Measurements from ENCODE around the gene CRIP3. TPM values are rescaled to one million over a fixed set of nuclear protein-coding genes. Genes with fewer than 3 reads are reported as not detected.

The CRIP3 gene
- polyA plus RNA-seq, 6 donors from 2014 or later = 2.7 to 7.8 (median 5.3) TPM

GRCh38 chr6:43292763-43293318 is 15.8 kb downstream of the CRIP3 start:
- peaks cover 8 to 22% (median 14%) of the 10 kb centered on the region in 3 donors for H3K27me3 Mint-ChIP-seq
- H3K4me3 Mint-ChIP-seq = peak overlapping the region in 1 of 8 donors; percentile 51
- H3K27ac Mint-ChIP-seq = no peak overlapping the region
- H3K36me3 Mint-ChIP-seq = no peaks in the 10 kb centered on the region
- H3K9me3 Mint-ChIP-seq = no peaks in the 10 kb centered on the region
- ATAC-seq (ENCODE audit: low read depth in 2 of 2) (no peak), DNase-seq (no peak)
- peaks cover 1 to 3% (median 2%) of the 10 kb centered on the region in 3 donors for H3K4me1 Mint-ChIP-seq

GRCh38 chr6:43292341-43292740 is 16.3 kb downstream of the CRIP3 start:
- Mint-ChIP-seq H3K9me3 (no peaks in the 10 kb centered on the region), H3K36me3 (no peaks in the 10 kb centered on the region), H3K4me1 (peaks cover 4 to 7% (median 6%) of the 10 kb centered on the region in 3 donors), H3K27me3 (peaks cover 13 to 27% (median 14%) of the 10 kb centered on the region in 3 donors), H3K27ac (no peak overlapping the region), H3K4me3 (no peak overlapping the region)
- DNase-seq (no peak), ATAC-seq (ENCODE audit: low read depth in 2 of 2) (no peak)

- Mint-ChIP-seq H3K4me1 (peaks cover 4 to 7% (median 6%) of the 10 kb centered on the region in 3 donors), H3K27me3 (peaks cover 10 to 29% (median 20%) of the 10 kb centered on the region in 3 donors), H3K9me3 (no peaks in the 10 kb centered on the region), H3K4me3 (no peak overlapping the region), H3K36me3 (no peaks in the 10 kb centered on the region), H3K27ac (no peak overlapping the region)
- ATAC-seq (ENCODE audit: low read depth in 2 of 2) = no peak
- DNase-seq = no peak
Observed at GRCh38 chr6:43291708-43292107, 16.9 kb downstream of the CRIP3 start.

GRCh38 chr6:43290905-43291355 is 17.7 kb downstream of the CRIP3 start:
- H3K27ac Mint-ChIP-seq = no peak overlapping the region
- no peaks in the 10 kb centered on the region for H3K36me3 Mint-ChIP-seq
- H3K27me3 Mint-ChIP-seq = peaks cover 8 to 32% (median 27%) of the 10 kb centered on the region in 3 donors
- H3K4me3 Mint-ChIP-seq = no peak overlapping the region
- H3K4me1 Mint-ChIP-seq = peaks cover 4 to 7% (median 6%) of the 10 kb centered on the region in 3 donors
- H3K9me3 Mint-ChIP-seq = no peaks in the 10 kb centered on the region
- ATAC-seq (ENCODE audit: low read depth in 2 of 2) (no peak), DNase-seq (no peak)

- ATAC-seq (ENCODE audit: low read depth in 2 of 2) (no peak), DNase-seq (no peak)
- no peaks in the 10 kb centered on the region for H3K9me3 Mint-ChIP-seq
- H3K27me3 Mint-ChIP-seq = peaks cover 11 to 38% (median 32%) of the 10 kb centered on the region in 3 donors
- H3K4me1 Mint-ChIP-seq = peaks cover 6 to 11% (median 11%) of the 10 kb centered on the region in 3 donors
- no peak overlapping the region for H3K4me3 Mint-ChIP-seq
- H3K27ac Mint-ChIP-seq = peak overlapping the region in 2 of 6 donors; percentile 19 to 37
- H3K36me3 Mint-ChIP-seq = no peaks in the 10 kb centered on the region
Observed at GRCh38 chr6:43290339-43290904, 18.2 kb downstream of the CRIP3 start.

- ATAC-seq (ENCODE audit: low read depth in 2 of 2) (no peak), DNase-seq (no peak)
- H3K4me3 Mint-ChIP-seq = peak overlapping the region in 1 of 8 donors; percentile 33
- peak overlapping the region in 2 of 6 donors; percentile 32 to 88 for H3K27ac Mint-ChIP-seq
- H3K4me1 Mint-ChIP-seq = peaks cover 11% of the 10 kb centered on the region in 3 donors
- no peaks in the 10 kb centered on the region for H3K36me3 Mint-ChIP-seq
- no peaks in the 10 kb centered on the region for H3K9me3 Mint-ChIP-seq
- H3K27me3 Mint-ChIP-seq = peaks cover 14 to 46% (median 39%) of the 10 kb centered on the region in 3 donors
Observed at GRCh38 chr6:43287717-43288679, 20.6 kb downstream of the CRIP3 start.

- Mint-ChIP-seq H3K9me3 (no peaks in the 10 kb centered on the region), H3K4me1 (peaks cover 11% of the 10 kb centered on the region in 3 donors), H3K4me3 (no peak overlapping the region), H3K36me3 (no peaks in the 10 kb centered on the region), H3K27me3 (peaks cover 17 to 54% (median 41%) of the 10 kb centered on the region in 3 donors), H3K27ac (no peak overlapping the region)
- DNase-seq (no peak), ATAC-seq (ENCODE audit: low read depth in 2 of 2) (no peak)
Observed at GRCh38 chr6:43286980-43287716, 21.5 kb downstream of the CRIP3 start.

DNA sequence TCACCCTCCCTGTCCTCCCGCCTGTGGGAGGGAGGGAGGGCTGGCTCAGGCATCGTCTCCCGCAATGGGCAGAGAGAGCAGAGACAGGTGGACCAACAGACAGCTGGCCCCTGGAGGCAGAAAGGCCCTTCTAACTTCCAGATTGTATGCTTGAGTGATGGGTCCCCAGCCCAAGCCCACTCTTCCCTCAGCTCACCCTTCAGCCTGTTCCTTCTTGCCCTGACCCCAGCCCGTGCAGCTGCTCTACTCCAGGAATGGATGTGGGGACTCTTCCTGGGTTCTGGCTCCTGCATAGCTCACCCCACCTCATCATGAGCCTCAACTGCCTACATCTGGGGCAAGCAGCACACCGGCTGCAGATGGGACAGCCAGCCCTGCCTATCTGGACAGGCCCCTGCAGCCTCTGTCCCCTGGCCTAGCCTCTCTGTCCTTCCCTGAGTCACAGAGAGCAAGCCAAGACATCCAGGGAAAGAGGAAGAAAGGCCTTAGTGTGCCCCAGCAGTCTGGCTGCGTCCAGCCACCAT is 22.1 kb downstream of the CRIP3 start:
- Mint-ChIP-seq H3K36me3 (no peaks in the 10 kb centered on the region), H3K27ac (no peak overlapping the region), H3K4me1 (peaks cover 11% of the 10 kb centered on the region in 3 donors), H3K9me3 (no peaks in the 10 kb centered on the region), H3K27me3 (peaks cover 21 to 59% (median 47%) of the 10 kb centered on the region in 3 donors), H3K4me3 (no peak overlapping the region)
- DNase-seq = no peak
- ATAC-seq (ENCODE audit: low read depth in 2 of 2) = no peak

GRCh38 chr6:43285832-43286231 is 22.8 kb downstream of the CRIP3 start:
- DNase-seq = no peak
- Mint-ChIP-seq H3K9me3 (no peaks in the 10 kb centered on the region), H3K27me3 (peaks cover 26 to 65% (median 54%) of the 10 kb centered on the region in 3 donors), H3K36me3 (no peaks in the 10 kb centered on the region), H3K4me3 (peak overlapping the region in 1 of 8 donors; percentile 33), H3K27ac (peak overlapping the region in 1 of 6 donors; percentile 67), H3K4me1 (peaks cover 11% of the 10 kb centered on the region in 3 donors)
- ATAC-seq (ENCODE audit: low read depth in 2 of 2) = no peak

DNA sequence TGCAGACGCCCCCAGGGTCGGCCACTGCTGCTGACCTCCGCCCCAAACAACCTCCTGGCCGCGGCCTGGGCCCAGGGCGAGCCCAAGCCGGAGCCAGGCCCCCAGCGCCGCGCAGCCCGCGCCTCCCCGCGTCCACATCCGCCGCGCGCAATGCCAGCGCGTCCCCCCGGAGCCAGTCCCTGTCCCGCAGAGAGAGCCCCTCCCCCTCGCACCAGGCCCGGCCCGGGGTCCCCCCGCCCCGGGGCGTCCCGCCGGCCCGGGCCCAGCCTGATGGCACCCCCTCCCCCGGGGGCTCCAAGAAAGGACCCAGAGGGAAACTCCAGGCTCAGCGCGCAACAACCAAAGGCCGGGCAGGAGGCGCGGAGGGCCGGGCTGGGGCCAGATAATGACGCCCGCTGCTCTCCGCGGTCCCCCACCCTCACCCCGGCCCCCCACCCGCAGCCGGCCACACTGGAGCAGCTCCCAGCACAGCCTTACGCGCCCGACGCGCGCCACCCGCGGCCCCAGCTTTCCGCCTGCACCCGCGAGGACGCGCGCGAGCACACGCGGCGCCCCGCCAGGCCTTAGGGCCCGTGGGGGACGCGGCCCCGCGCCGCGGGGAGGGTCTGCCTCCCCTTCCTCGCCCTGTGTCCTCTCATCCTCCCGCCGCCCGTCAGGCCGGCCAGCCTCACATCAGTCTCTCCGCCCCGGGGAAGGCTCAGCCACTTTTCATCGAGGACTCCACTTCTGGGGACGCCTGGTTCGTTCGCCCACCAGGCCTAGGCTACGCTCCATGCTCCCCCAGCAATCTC is 23.4 kb downstream of the CRIP3 start:
- ATAC-seq (ENCODE audit: low read depth in 2 of 2) (no peak), DNase-seq (no peak)
- H3K27me3 Mint-ChIP-seq = peaks cover 27 to 66% (median 60%) of the 10 kb centered on the region in 3 donors
- no peak overlapping the region for H3K27ac Mint-ChIP-seq
- no peaks in the 10 kb centered on the region for H3K36me3 Mint-ChIP-seq
- peaks cover 11% of the 10 kb centered on the region in 3 donors for H3K4me1 Mint-ChIP-seq
- no peaks in the 10 kb centered on the region for H3K9me3 Mint-ChIP-seq
- peak overlapping the region in 1 of 8 donors; percentile 43 for H3K4me3 Mint-ChIP-seq

DNA sequence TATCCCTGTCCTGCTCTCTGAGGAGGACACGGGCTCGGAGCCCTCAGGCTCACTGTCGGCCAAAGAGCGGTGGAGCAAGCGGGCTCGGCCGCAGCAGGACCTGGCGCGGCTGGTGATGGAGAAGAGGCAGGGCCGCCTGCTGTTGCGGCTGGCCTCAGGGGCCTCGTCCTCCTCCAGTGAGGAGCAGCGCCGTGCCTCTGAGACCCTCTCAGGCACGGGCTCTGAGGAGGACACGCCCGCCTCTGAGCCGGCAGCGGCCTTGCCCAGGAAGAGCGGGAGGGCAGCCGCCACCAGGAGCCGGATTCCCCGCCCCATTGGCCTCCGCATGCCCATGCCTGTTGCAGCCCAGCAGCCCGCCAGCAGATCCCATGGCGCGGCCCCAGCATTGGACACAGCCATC is 24.7 kb downstream of the CRIP3 start:
- ATAC-seq (ENCODE audit: low read depth in 2 of 2) (no peak), DNase-seq (no peak)
- H3K9me3 Mint-ChIP-seq = no peaks in the 10 kb centered on the region
- H3K4me1 Mint-ChIP-seq = peaks cover 11% of the 10 kb centered on the region in 3 donors
- H3K4me3 Mint-ChIP-seq = no peak overlapping the region
- no peaks in the 10 kb centered on the region for H3K36me3 Mint-ChIP-seq
- no peak overlapping the region for H3K27ac Mint-ChIP-seq
- H3K27me3 Mint-ChIP-seq = peaks cover 26 to 70% (median 61%) of the 10 kb centered on the region in 3 donors

DNA sequence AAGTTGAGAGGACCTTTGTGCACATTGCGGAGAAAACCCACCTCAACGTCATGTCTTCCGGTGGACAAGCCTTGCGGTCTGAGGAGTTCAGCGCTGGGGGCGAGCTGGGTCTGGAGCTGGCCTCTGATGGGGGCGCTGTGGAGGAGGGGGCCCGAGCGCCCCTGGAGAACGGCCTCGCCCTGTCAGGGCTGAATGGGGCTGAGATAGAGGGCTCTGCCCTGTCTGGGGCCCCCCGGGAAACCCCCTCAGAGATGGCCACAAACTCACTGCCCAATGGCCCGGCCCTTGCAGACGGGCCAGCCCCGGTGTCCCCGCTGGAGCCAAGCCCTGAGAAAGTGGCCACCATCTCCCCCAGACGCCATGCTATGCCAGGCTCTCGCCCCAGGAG is 25.1 kb downstream of the CRIP3 start:
- Mint-ChIP-seq H3K4me3 (no peak overlapping the region), H3K4me1 (peaks cover 11% of the 10 kb centered on the region in 3 donors), H3K36me3 (no peaks in the 10 kb centered on the region), H3K27me3 (peaks cover 27 to 74% (median 65%) of the 10 kb centered on the region in 3 donors), H3K27ac (no peak overlapping the region), H3K9me3 (no peaks in the 10 kb centered on the region)
- no peak for DNase-seq
- no peak for ATAC-seq (ENCODE audit: low read depth in 2 of 2)

Data from naive B cell (primary cell).